GM18867 (cell line): ENCODE results near the gene MB21D2.
A peak's percentile ranks its signal among the peaks of the same experiment; 100 is the strongest.
"Not testable (repeated sequence)": the region's sequence is repeated elsewhere in the genome, so short reads cannot be mapped to it uniquely, and the experiment has no call there.

Experiments
- ATAC-seq: cut with Tn5 transposase; IDR thresholded peaks from one replicate; pipeline ENCODE4 v1.9.1; 2021; ENCODE audit warnings: mild to moderate bottlenecking, moderate library complexity; ENCODE audit not compliant: unreplicated experiment

The MB21D2 gene, protein sequence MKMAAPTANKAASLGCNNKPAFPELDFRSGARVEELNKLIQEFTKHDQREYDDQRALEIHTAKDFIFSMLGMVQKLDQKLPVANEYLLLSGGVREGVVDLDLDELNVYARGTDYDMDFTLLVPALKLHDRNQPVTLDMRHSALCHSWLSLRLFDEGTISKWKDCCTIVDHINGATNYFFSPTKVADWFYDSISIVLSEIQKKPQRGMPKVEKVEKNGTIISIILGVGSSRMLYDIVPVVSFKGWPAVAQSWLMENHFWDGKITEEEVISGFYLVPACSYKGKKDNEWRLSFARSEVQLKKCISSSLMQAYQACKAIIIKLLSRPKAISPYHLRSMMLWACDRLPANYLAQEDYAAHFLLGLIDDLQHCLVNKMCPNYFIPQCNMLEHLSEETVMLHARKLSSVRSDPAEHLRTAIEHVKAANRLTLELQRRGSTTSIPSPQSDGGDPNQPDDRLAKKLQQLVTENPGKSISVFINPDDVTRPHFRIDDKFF

DNA sequence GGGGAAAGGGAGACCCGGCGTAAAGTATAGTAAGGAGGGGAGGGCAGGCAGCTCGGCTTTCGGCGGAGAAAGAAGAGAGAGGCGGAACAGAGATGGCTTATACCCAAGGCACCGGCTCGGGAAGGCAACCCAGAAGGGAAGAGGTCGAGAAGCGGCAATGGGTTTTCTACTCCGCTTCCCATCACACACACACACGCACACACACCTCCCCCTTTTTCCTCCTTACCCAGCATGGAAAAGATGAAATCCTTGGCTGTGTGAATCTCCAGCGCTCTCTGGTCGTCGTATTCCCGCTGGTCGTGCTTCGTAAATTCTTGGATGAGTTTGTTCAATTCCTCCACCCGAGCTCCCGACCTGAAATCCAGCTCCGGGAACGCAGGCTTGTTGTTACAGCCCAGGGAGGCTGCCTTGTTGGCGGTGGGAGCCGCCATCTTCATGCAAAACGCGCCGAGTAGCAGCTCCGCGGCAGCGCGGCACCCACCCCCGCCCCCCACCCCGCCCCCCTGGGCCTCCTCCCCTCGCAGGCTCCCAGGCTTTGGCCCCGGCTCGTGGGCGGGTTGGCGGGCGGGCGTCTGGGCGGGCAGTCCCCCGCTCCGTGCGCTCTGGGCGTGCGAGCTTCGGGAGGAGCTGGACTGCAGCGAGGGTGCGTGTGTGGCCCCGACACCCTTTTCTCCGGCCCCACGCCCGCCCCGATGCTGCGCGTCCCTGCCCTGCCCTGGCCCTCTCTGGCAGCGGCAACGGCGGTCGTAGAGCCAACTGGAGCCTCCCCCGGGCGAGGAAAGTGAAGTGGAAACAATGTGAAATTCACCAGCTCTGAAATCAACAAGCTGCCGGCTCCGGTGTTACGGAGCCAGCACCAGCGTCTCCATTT, at the start of gene MB21D2:
Gene MB21D2, minus strand, starts transcription at position 453 of the 871 bp plus-strand sequence. Its CDS starts 16 bp downstream, at position 437.
- peak; percentile 75 for ATAC-seq

DNA sequence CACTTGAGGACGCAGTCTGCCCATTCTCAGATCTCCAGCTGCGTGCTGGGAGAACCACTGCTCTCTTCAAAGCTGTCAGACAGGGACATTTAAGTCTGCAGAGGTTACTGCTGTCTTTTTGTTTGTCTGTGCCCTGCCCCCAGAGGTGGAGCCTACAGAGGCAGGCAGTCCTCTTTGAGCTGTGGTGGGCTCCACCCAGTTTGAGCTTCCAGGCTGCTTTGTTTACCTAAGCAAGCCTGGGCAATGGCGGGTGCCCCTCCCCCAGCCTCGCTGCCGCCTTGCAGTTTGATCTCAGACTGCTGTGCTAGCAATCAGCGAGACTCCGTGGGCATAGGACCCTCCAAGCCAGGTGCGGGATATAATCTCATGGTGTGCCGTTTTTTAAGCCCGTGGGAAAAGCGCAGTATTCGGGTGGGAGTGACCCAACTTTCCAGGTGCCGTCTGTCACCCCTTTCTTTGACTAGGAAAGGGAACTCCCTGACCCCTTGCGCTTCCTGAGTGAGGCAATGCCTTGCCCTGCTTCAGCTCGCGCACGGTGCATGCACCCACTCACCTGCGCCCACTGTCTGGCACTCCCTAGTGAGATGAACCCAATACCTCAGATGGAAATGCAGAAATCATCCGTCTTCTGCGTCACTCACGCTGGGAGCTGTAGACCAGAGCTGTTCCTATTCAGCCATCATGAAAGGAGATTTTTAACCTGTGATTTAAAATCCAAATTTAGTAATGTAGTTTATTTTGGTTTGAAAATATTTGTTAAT, 47.5 kb upstream of the MB21D2 start:
- not testable (repeated sequence) for ATAC-seq

DNA sequence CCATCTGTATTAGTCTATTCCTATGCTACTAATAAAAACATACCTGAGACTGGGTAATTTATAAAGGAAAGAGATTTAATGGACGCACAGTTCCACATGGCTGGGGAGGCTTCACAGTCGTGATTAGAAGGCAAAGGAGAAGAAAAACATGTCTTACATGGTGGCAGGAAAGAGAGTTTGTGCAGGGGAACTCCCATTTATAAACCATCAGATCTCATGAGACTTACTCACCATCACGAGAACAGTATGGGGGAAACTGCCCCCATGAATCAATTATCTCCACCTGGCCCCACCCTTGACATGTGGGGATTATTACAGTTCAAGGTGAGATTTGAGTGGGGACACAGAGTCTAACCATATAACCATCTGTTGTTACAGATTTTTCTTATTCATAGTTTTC, 42.1 kb upstream of the MB21D2 start:
- ATAC-seq: no peak

DNA sequence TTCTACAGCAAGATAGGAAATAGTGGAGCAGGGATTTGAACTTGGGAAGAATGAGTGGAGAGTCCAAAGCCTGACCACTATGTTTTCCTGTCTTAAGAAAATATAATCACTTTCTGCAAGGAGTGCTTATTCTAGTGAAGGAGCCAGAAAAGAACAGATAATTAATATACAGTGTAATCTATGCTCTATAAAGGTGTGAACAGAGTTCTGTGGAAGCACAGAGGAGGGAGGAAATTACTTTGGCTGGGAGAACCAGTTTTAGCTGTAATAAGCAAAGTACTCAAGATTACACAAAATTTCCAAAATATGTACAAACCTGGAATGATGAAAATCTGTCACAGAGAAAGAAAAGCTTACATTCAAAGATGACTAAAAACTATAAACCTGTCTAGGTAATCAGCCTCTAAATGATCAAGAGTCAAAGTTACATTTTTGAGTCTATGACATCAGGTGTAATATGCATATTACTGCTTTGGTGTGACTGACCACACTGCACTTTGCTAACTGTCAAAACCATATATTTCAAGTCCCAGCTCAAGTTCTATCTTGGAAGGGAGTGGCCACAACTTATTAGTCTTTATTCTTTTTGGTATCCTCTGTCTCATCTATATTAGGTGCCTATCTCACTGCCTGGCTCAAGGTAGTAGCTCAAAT, 40.7 kb upstream of the MB21D2 start:
- no peak for ATAC-seq

DNA sequence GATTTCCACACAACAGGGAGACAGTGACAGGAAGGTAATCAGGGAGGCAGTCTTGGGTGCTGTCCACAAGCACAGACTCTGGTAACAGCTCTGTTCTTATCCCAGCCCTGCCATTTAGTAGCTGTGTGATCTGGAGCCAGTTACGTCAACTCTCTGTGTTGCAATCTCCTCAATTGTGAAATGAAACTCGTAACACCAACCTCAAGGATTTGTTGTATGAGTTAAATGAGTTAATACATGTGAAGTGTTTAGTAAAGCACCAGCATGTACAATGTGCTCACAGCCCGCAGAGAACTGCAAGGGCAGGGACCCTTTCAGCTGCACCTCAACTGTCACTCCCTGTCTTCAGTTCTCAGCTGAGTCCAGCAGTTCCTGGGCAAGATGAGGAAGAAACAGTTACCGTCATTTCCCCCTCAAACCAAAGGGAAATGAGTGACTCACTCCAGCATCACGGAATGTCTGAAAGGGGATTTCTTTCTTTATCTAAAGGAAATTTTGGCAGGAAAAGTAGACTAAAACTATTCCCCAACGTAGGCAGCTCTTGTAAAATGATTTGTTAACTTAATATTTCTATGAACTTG, 39.9 kb upstream of the MB21D2 start:
- no peak for ATAC-seq

DNA sequence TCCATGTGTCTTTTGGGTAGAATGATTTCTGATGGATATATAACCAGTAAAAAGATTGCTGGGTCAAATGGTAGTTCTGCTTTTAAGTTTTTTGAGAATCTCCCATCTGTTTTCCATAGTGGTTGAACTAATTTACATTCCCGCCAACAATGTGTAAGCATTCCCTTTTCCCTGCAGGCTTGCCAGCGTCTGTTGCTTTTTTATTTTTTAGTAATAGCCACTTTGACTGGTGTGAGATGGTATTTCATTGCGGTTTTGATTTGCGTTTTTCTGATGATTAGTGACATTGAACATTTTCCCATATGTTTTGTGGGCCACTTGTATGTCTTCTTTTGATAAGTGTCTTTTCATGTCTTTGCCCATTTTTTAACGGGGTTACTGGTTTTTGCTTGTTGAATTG, 36.3 kb upstream of the MB21D2 start:
- ATAC-seq: no peak

DNA sequence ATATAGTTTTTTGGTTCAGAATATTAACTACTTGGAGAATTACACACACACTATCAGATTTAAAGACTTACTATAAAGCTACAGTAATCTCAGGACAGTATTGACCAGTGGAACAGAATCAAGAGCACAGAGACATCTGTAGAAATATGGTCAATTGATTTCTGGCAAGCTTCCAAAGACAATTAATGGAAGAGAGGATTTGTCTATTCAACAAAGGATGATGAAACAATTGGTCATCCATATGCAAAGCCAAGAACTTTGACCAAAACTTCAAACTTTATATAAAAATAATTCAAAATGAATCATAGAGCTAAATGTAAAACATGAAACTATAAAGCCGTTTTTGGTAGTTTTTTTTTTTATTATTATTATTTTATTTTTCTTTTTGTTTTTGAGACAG, 29.8 kb upstream of the MB21D2 start:
- ATAC-seq: no peak

DNA sequence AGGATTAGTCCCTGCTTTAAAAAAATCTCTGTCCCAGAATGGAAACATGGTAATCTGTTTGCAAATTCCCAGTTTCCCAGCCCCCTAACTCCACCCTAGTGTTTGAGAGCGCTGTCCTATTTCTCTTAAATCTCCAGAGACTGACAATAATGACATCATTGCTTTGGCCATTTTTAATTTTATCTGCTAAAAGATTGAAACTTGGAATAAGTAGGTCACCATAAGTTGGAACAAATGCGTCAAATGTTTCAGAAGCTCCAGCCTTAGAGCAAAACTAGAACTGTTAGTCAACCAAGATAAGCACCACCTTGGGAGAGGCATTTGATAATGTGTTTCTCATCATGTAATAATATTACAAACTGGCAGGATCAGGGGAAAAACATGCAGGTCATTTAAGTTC, 25.7 kb upstream of the MB21D2 start:
- no peak for ATAC-seq

DNA sequence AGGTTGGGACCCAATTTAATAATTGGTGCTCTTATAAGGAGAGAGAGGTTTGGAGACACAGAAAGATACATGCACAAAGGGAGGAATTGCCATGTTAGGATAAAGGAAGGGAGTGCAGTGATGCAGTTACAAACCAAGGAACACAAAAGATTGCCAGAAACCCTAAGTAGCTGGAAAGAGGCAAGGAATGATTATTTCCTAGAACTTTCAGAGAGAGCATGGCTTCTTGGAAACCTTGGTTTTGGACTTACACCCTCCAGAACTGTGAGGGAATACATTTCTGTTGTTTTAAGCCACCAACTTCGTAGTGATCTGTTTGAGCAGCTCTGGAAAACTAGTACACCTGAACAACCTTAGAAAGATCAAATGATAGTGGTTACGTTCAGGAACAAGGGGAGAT, 25.0 kb upstream of the MB21D2 start:
- ATAC-seq: no peak

DNA sequence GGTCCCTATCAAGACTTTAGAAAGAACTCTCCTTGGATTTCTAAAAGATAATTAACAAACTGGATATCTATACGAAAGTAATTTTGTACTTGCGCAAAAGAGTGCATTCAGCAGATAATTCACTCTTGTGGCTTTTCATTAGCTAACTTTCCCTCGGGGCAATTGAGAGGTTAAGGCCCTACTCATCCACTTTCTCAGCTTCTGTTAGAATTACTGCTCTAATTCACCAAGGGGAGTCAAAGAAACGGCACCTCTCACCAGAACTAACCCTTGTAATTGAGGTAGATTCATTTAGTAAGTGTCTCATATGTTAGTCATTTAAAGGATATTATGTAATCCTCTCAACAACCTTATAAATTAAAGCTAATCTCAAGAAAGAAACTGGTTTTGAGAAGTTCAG, 22.5 kb upstream of the MB21D2 start:
- ATAC-seq: no peak

DNA sequence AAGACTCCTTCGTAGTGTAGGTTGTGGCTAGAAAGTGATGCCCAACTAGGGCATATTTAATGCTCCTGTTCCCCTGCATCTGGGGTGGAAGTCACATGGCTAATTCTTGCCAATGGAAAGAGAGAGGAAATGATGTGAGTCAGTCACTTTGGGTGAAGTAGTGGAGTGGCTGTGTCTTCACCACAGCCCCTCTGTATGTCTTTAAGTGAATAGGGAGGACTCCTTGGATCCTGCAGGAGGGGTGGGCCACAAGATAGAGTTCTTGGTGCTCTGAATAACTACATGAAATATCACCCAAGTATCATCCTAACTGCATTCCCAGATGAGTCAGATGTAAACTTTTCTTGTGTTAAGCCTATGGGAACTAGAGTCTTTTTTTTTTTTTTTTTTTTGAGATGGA, 17.8 kb upstream of the MB21D2 start:
- ATAC-seq: no peak

DNA sequence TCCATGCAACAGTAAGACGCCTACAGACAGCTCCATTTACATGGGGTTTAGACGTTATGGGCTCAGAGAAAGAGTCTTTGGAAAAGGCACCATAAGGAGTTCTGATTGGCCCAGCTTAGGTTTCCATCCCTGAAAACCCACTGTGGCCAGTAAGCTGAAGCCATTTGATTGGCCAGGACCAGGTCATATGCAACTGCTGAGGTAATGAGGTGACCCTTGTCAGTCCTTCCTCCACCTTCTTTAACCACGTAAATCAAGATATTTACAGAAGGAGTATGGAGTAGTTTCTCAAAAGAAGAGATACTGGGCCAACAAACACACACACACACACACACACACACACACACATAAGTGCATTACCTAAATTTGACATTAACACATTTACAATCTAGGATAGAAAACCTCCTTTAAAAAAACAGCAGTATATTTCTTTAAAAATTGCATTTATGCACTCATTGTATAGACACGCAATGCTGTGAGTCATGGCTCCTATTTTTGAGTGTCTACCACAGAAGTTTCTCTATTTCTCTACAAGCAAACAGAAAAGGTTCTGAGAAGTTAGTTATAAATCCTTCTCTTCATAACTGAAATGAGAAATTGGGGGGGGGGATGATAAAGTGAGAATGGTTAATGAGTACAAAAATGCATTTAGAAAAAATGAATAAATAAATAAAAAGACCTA, 16.3 kb upstream of the MB21D2 start:
- ATAC-seq: no peak

DNA sequence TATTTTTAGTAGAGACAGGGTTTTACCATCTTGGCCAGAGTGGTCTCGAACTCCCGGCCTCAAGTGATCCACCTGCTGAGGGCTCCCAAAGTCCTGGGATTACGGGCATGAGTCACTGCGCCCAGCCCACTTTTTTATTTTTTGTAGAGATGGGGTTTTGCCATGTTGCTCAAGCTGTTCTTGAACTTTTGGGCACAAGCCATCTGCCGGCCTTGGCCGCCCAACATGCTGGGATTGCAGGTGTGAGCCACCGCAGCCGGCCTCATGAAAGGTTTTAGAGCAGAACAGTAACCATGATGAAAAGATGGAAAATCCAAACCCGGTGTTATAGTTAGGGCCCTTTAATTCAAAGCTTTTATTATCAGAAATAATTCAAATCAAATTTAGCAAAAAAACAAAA, 15.6 kb upstream of the MB21D2 start:
- no peak for ATAC-seq

DNA sequence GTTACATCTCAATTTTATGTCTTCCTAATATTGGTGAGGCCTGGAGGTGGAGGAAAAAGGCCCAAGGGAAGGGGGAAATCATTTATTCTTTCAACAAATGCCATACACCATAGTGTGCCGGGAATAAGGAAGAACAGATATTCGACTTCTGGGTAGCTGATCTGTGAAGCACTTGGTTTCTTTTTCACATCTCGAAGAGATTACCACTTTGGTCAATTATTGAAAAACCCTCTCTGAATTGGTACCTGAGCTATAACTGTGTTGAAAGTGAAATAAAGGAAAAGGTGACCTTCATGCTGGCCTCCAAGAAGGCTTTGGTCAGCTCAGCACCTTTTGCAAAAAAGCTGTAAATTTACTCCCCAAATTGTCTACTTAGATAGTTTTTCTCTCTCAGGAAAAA, 14.2 kb upstream of the MB21D2 start:
- no peak for ATAC-seq

DNA sequence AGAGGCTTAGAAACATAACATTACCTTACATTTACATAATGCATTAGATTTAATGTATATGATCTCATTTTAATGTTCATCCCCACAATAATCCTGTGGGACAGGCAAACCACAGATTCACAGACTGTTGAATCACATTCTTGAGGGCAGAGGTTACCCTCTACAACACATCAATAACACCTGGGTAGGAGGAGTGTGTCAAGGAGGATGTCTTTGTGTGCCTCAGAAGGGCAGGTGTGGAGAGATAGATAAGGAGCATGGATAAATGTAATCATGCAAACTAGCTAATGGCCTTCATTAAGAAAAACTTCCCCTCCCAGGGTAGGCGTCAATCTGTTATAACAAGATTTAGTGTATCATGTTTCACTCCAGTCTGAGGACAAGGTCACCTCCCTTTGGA, 12.9 kb upstream of the MB21D2 start:
- ATAC-seq: no peak

DNA sequence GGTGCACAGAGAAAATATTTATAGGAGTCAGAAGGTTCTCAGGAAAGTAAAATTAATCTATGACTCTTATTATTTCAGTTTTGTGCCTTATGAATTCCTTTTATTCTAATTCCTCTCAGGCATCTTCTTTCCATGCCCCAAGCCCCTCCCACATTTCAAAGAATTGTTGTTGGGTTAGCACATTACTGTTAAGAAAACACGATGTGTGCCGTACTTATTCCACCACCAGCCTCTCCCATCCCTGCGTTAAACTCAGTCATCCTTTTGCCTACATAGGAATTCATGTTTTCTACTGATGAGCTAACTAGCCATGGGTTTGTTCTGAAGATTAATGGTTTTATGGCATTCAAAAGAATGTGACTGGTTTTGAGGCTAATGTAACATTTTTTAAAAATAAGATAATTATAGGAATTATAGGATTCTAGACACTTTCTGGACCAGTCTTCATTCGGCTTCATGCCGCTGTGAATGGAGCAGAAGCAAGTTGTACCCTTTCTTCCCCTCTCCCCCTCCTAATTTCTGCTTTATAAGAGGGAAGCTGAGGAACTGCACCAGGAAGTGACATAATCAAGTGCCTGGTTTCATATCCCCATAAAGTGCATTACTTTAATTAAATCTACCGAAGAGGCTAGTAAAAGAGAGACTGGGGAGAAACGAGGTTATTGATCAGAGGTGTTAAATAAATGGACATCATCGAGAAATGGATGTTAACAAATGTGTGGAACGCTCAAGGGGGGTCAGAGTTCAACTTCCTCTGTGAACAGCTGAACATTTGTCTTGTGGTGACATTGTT, 12.3 kb upstream of the MB21D2 start:
- ATAC-seq: no peak

DNA sequence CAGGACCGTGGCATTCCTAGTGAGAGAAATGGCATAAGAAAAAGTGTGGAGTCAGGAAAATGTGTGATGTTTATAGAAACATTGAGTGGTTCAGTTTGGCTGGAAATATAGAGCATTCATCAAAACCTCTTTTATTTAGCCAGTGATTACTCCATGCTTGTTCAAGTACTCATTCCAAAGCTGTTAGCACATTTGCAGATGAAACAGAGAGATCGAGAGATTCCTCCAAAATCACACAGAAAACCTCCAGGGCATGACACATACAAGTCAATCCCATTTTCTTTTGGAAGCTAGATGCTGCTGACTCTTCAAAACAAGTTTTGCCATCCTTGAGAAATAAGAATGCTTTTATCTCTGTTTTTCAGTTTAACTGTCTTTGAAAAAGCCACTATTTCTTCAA, 11.5 kb upstream of the MB21D2 start:
- ATAC-seq: no peak

DNA sequence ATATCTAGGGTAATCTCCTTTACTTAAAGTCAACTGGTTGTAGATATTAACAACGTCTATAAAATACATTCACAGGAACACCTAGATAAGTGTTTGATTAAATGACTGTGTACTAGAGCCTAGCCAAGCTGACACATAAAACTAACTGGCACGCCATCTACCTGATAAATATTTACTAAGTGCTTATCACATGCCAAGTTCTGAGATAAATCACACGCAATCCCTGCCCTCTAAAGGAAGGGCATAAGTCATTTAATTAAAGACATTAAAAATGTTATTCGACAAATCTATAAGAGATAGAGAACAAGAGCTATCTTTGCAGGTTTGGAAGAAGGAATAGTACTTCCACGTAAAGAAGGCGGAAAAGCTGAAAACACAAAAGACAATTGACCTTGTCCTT, 11.1 kb upstream of the MB21D2 start:
- ATAC-seq: no peak

DNA sequence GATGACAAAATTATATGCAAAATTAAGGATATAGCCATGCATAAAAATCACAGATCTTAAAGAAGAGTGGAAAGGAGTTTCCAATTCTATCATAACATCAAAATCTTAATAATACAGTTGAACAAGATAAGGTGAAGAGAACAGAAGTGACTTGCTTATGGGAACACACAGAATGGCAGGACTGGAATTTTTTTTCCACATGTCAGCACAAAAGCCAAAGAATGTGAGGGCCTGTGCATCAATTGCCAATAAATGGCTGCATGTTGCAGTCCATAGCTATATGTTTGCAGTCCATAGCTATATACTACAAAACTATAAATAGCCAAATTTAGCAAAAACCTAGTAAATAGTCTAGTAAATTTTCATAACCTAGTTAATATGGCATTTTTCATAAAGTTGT, 10.4 kb upstream of the MB21D2 start:
- no peak for ATAC-seq
